Activated naive CD8-positive, alpha-beta T cell treated with anti-CD3 and anti-CD28 coated beads, Interleukin-2, amount 50 U/mL, for 24 hours (primary cell): ENCODE data around the gene MAPRE3.

Experiments used
- ATAC-seq: fragments of 150-1000 bp; cut with Tn5 transposase; one replicate; pipeline ENCODE4 v1.10.0; 2021
- DNase-seq: peaks from one replicate; pipeline ENCODE4 v3.0.0; 2021
- H3K27ac Mint-ChIP-seq: one replicate; pipeline ENCODE4 v1.8.0; 2021; ENCODE audit warnings: mild to moderate bottlenecking, mixed read lengths
- H3K27me3 Mint-ChIP-seq: one replicate; pipeline ENCODE4 v1.8.0; 2021; ENCODE audit warnings: mixed read lengths
- H3K36me3 Mint-ChIP-seq: one replicate; pipeline ENCODE4 v1.8.0; 2021; ENCODE audit warnings: low read depth, mixed read lengths
- H3K4me1 Mint-ChIP-seq: one replicate; pipeline ENCODE4 v1.8.0; 2021; ENCODE audit warnings: mixed read lengths
- H3K4me3 Mint-ChIP-seq: one replicate; pipeline ENCODE4 v1.8.0; 2021; ENCODE audit warnings: mild to moderate bottlenecking, moderate library complexity, mixed read lengths
- H3K9me3 Mint-ChIP-seq: one replicate; pipeline ENCODE4 v1.8.0; 2021; ENCODE audit warnings: mixed read lengths

MAPRE3 gene

GRCh38 chr2:26969077-26969844, 1.2 kb upstream of the MAPRE3 start:
- Mint-ChIP-seq H3K27me3 (peaks cover 25% of the 10 kb centered on the region), H3K9me3 (no peaks in the 10 kb centered on the region), H3K36me3 (no peaks in the 10 kb centered on the region), H3K27ac (peak overlapping the region; percentile 38), H3K4me1 (peaks cover 17% of the 10 kb centered on the region), H3K4me3 (peak overlapping the region; percentile 59)
- DNase-seq (no peak), ATAC-seq (no peak)

DNA sequence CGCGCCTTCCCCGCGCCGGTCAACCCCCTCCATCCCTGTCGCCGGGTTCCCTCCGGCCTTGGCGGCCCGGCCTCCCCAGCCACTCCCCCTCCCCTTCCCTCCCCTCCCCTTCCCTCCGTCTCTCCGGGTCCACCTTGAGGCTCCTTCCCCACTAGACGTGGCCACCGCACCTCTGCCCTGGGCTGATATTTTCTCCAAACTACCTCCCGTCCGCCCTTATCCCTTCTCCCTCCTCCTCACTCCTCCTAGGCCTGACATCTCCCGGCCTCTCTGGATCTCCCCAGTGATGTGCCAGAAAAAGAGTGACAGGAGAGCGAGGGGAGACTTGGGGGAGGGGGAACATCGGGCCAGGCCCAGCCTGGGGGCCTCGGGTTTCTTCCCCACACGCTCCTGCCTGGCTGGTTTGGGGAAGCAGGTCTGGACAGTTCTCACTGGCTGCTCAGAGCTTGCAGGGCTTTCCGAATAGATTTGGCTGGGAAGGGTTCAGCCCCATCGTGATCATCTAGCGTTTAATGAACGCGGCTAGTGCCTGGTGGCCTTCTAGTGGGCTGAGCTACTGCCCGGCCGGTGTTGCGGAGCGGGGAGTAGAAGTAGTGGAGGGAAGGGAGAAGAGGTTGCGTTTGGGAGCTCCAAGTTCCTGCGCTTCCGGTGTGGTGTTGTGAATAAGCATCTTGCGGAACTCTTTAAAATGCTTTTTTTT, 641 bp downstream of the MAPRE3 start:
- H3K27ac Mint-ChIP-seq, result peak overlapping the region; percentile 53

GRCh38 chr2:26971911-26972786, 1.7 kb downstream of the MAPRE3 start:
- Mint-ChIP-seq H3K4me3 (peak overlapping the region; percentile 75), H3K36me3 (no peaks in the 10 kb centered on the region), H3K27me3 (peaks cover 17% of the 10 kb centered on the region), H3K9me3 (no peaks in the 10 kb centered on the region), H3K27ac (no peak overlapping the region), H3K4me1 (peaks cover 17% of the 10 kb centered on the region)
- ATAC-seq (no peak), DNase-seq (no peak)

More for the DNA sequence above, 641 bp downstream of the MAPRE3 start:
- peak overlapping the region; percentile 75 for H3K4me3 Mint-ChIP-seq
- H3K27me3 Mint-ChIP-seq, result peaks cover 21% of the 10 kb centered on the region
- DNase-seq (peak; percentile 6), ATAC-seq (no peak)
- H3K4me1 Mint-ChIP-seq, result peaks cover 17% of the 10 kb centered on the region
- H3K9me3 Mint-ChIP-seq, result no peaks in the 10 kb centered on the region
- no peaks in the 10 kb centered on the region for H3K36me3 Mint-ChIP-seq

DNA sequence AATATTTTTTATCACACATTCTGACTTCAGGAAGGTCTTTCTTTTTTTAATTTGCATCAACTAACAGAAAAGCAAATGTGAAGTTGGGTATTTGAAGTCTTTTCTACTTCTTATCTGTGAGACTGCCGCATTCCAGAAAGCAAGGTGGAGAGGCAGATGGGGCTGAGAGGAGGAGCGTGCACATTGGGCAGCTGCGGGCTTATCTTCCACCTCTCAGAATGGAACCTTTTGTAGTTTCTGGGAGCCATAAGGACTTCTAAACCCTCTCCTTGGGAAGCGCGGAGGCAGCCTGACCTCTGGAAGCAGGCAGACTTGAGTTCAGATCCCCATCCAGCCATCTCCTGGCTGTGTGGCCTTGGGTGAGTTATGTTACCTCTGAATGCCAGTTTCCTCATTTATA, 3.9 kb downstream of the MAPRE3 start:
- Mint-ChIP-seq H3K27me3 (peaks cover 3% of the 10 kb centered on the region), H3K36me3 (no peaks in the 10 kb centered on the region), H3K27ac (no peak overlapping the region), H3K9me3 (no peaks in the 10 kb centered on the region), H3K4me3 (no peak overlapping the region), H3K4me1 (peaks cover 14% of the 10 kb centered on the region)
- ATAC-seq (no peak), DNase-seq (no peak)

DNA sequence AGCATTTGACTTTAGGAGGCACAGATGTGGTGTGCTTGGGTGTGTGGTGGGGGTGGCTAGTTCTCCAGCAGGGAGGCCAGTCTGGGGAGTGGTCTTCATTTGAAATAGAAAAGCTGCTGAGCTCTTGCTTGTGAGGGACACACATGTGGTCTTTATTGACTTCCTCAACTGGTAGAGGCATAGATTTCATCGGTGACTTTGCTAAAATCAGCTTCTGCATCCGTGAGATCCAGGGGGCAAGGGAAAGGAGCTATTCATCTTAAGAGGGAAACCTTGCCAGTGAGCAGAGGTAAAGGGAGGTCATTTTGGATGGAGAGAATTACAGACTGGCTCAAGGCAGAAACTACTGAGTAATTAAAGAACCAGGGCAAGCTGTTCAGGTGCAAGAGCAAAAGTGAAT, 4.7 kb downstream of the MAPRE3 start:
- H3K27ac Mint-ChIP-seq, result no peak overlapping the region
- H3K4me1 Mint-ChIP-seq, result peaks cover 8% of the 10 kb centered on the region
- H3K36me3 Mint-ChIP-seq, result no peaks in the 10 kb centered on the region
- no peak overlapping the region for H3K4me3 Mint-ChIP-seq
- H3K9me3 Mint-ChIP-seq, result no peaks in the 10 kb centered on the region
- DNase-seq, result no peak
- no peaks in the 10 kb centered on the region for H3K27me3 Mint-ChIP-seq
- no peak for ATAC-seq

- ATAC-seq (no peak), DNase-seq (no peak)
- Mint-ChIP-seq H3K9me3 (no peaks in the 10 kb centered on the region), H3K4me3 (no peak overlapping the region), H3K27ac (no peak overlapping the region), H3K36me3 (no peaks in the 10 kb centered on the region), H3K4me1 (peaks cover 6% of the 10 kb centered on the region), H3K27me3 (no peaks in the 10 kb centered on the region)
These were observed 5.2 kb downstream of the MAPRE3 start for GRCh38 chr2:26975656-26976055.

DNA sequence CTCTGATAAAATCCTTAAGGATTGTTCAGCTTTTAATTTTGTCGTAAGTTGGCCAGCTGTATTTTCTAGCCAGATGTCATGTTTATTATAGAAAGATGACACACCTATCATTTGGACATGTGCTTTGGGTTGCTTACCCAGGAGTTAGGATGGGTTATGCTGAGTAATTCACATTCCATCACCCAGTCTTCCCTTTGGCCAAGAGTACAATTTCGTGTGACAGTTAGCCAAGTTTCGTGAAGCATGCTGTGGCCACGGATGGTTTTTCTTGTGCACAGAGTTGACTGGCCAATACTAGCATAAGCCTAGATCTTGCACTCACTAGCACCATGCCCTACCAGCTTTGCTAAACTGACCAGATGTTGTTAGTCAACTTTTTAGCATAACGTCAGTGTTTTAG, 5.8 kb downstream of the MAPRE3 start:
- Mint-ChIP-seq H3K27me3 (no peaks in the 10 kb centered on the region), H3K27ac (no peak overlapping the region), H3K4me3 (no peak overlapping the region), H3K9me3 (no peaks in the 10 kb centered on the region), H3K36me3 (no peaks in the 10 kb centered on the region), H3K4me1 (peaks cover 3% of the 10 kb centered on the region)
- ATAC-seq (no peak), DNase-seq (no peak)

DNA sequence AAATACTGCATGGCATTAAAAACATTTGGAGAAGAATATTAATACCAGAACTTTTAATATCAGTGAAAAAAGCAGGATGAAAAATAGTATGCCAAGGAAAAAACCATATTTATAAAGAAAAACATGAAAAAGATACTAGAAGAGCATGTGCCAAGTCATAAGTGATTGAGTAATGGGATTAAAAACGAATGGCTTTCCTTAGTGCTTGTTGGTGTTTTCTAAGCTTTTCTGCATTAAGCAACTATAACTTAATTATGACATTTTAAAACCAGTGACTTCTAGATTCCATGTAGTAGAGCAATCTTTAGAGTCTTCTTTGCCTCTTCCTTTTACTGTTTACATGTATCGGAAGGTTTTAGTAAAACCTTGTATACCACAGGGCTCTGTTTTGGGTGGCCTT, 6.6 kb downstream of the MAPRE3 start:
- Mint-ChIP-seq H3K27ac (no peak overlapping the region), H3K36me3 (no peaks in the 10 kb centered on the region), H3K9me3 (no peaks in the 10 kb centered on the region), H3K4me1 (no peaks in the 10 kb centered on the region), H3K27me3 (no peaks in the 10 kb centered on the region), H3K4me3 (no peak overlapping the region)
- DNase-seq (no peak), ATAC-seq (no peak)

- Mint-ChIP-seq H3K9me3 (no peaks in the 10 kb centered on the region), H3K27ac (no peak overlapping the region), H3K36me3 (no peaks in the 10 kb centered on the region), H3K4me1 (no peaks in the 10 kb centered on the region), H3K4me3 (no peak overlapping the region), H3K27me3 (no peaks in the 10 kb centered on the region)
- no peak for ATAC-seq
- DNase-seq, result no peak
These were observed 7.7 kb downstream of the MAPRE3 start for GRCh38 chr2:26978061-26978596.

- no peak for DNase-seq
- Mint-ChIP-seq H3K27me3 (no peaks in the 10 kb centered on the region), H3K4me1 (no peaks in the 10 kb centered on the region), H3K36me3 (no peaks in the 10 kb centered on the region), H3K9me3 (no peaks in the 10 kb centered on the region), H3K27ac (no peak overlapping the region), H3K4me3 (no peak overlapping the region)
- ATAC-seq, result no peak
These were observed 9.3 kb downstream of the MAPRE3 start for GRCh38 chr2:26979741-26980140.

DNA sequence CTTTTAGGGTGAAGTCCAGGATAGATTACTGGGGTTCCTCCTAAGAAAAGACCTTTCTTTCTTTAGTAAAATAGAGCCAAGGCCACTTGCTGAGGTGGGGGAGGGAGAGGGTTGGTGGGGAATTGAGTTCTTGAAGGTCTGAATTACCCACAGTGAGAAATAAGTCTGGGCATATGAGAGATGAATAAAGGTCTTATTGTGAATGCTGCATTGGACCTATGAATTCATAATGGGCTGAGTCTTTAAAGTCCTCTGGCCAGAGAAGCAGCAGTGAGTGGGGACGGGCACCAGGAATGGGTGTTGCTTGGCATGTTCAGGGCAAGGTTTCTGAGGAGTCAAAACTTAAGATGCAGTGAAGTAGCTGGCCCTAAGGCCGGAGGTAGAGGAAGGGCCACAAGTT, 10.5 kb downstream of the MAPRE3 start:
- Mint-ChIP-seq H3K27ac (no peak overlapping the region), H3K9me3 (no peaks in the 10 kb centered on the region), H3K36me3 (no peaks in the 10 kb centered on the region), H3K4me3 (no peak overlapping the region), H3K4me1 (no peaks in the 10 kb centered on the region), H3K27me3 (no peaks in the 10 kb centered on the region)
- DNase-seq, result no peak
- no peak for ATAC-seq

- Mint-ChIP-seq H3K36me3 (no peaks in the 10 kb centered on the region), H3K27me3 (no peaks in the 10 kb centered on the region), H3K9me3 (no peaks in the 10 kb centered on the region), H3K4me3 (no peak overlapping the region), H3K4me1 (no peaks in the 10 kb centered on the region), H3K27ac (no peak overlapping the region)
- DNase-seq, result no peak
- ATAC-seq, result no peak
These were observed 11.8 kb downstream of the MAPRE3 start for GRCh38 chr2:26982102-26982742.

- no peak for DNase-seq
- Mint-ChIP-seq H3K4me3 (no peak overlapping the region), H3K27ac (no peak overlapping the region), H3K36me3 (no peaks in the 10 kb centered on the region), H3K27me3 (no peaks in the 10 kb centered on the region), H3K4me1 (no peaks in the 10 kb centered on the region), H3K9me3 (no peaks in the 10 kb centered on the region)
- ATAC-seq, result no peak
These were observed 13.3 kb downstream of the MAPRE3 start for GRCh38 chr2:26983746-26984145.

DNA sequence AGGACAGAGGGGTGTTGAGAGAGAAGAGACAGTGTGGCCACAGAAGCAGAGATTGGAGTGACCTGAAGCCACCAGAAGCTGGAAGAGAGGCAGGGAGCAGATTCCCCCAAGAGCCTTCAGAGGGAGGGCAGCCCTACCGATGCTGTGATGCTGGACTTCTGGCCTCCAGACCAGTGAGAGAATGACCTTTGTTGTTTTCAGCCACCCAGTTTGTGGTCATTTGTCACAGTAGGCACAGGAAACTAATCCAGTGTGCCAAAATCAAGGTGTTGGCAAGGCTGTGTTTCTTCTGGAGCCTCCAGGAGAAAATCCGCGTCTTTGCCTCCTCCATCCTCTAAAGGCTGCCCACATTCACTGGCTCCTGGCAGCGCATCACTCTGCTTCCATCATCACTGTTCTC, 15.4 kb downstream of the MAPRE3 start:
- Mint-ChIP-seq H3K27ac (no peak overlapping the region), H3K36me3 (no peaks in the 10 kb centered on the region), H3K9me3 (no peaks in the 10 kb centered on the region), H3K4me3 (no peak overlapping the region), H3K4me1 (no peaks in the 10 kb centered on the region), H3K27me3 (no peaks in the 10 kb centered on the region)
- no peak for DNase-seq
- ATAC-seq, result no peak
